ENCODE data around the gene APOL6. TPM values are rescaled to one million over a fixed set of nuclear protein-coding genes. Genes with fewer than 3 reads are reported as not detected.

Gene APOL6
- polyA plus RNA-seq, 1 experiment: 9.5 TPM

DNA sequence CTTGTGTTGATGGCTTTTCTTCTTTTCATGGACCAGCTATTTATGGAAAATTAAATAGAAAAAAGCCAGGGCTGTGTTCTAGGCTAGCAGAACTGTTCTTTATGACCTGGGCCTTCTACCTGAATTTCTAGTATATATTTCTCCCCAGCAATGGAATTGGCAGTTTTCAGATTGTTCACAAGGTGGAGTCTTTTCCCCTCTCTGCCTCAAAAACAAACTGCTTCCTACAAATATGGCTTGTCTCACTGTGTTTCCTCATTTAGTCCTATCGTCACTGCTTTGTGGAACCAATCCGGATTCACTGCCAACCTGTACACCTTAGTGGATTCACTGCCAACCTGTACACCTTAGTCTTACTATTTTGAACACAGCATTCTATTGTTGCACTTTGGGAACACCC lies 64.4 kb downstream of the APOL6 start:
- no peak for DNase-seq (ENCODE audit: low read depth)
- Histone ChIP-seq H3K36me3 (ENCODE audit: control insufficient read depth, insufficient read depth, low read length) (no peaks in the 10 kb centered on the region), H3K27me3 (ENCODE audit: control insufficient read depth, insufficient read depth, low read length) (no peaks in the 10 kb centered on the region; the same call in 1 of the 2 replicates), H3K4me3 (ENCODE audit: low read depth, low read length) (no peak overlapping the region)
- POLR2A ChIA-PET: no interaction called here
- TF ChIP-seq, protein P1, sequence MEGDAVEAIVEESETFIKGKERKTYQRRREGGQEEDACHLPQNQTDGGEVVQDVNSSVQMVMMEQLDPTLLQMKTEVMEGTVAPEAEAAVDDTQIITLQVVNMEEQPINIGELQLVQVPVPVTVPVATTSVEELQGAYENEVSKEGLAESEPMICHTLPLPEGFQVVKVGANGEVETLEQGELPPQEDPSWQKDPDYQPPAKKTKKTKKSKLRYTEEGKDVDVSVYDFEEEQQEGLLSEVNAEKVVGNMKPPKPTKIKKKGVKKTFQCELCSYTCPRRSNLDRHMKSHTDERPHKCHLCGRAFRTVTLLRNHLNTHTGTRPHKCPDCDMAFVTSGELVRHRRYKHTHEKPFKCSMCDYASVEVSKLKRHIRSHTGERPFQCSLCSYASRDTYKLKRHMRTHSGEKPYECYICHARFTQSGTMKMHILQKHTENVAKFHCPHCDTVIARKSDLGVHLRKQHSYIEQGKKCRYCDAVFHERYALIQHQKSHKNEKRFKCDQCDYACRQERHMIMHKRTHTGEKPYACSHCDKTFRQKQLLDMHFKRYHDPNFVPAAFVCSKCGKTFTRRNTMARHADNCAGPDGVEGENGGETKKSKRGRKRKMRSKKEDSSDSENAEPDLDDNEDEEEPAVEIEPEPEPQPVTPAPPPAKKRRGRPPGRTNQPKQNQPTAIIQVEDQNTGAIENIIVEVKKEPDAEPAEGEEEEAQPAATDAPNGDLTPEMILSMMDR (IDR thresholded peaks at IDR 0.05; ENCODE audit: insufficient read depth, low read depth, low read length): no peak
- CTCF ChIA-PET: no interaction called here

DNA sequence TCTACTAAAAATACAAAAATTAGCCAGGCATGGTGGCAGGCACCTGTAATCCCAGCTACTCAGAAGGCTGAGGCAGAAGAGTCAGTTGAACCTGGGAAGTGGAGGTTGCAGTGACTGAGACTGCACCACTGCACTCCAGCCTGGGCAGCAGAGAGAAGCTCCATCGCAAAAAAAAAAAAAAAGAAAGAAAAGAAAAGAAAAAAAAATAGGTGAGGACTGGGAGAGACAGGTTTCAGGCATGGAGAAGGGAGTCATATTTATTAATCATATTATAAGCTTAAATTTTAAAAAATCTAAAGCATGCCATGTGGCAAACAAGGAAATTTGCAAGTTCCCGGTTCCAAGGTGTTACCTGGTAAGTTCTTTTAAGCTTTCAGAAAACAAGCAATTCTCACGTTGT lies 69.3 kb downstream of the APOL6 start, which contains the start of gene APOL5:
TSS of gene APOL5 (plus strand) at position 301 of the 400 bp plus-strand sequence. CDS start at position 301, 0 bp downstream.
- Histone ChIP-seq H3K4me3 (ENCODE audit: low read depth, low read length) (no peak within 1 kb of the TSS), H3K27me3 (ENCODE audit: control insufficient read depth, insufficient read depth, low read length) (no peaks in the 10 kb centered on the region; the same call in 1 of the 2 replicates), H3K36me3 (ENCODE audit: control insufficient read depth, insufficient read depth, low read length) (no peaks in the 10 kb centered on the region)
- TF ChIP-seq, protein P1 (IDR thresholded peaks at IDR 0.05; ENCODE audit: insufficient read depth, low read depth, low read length): no peak
- ChIA-PET POLR2A (no interaction called here), CTCF (interaction anchor here (0.6 kb wide), 1 partner anchor 12 kb away, joined by 3 read pairs; no protein-coding TSS in a partner anchor)
- DNase-seq (ENCODE audit: low read depth): no peak

Other genes starting within 250 kb of the APOL6 start
- 19.4 and 34.6 TPM in 2 replicates for gene MCM5, start 248.3 kb upstream of the APOL6 start, polyA plus RNA-seq (2011; rRNA removed)
- 0.45 and 1.2 TPM in 2 replicates for gene RASD2, start 107.6 kb upstream of the APOL6 start, polyA plus RNA-seq (2011; rRNA removed)
- gene MB, start 31.1 kb upstream of the APOL6 start, polyA plus RNA-seq (2011; rRNA removed): 0.06 TPM in 1 of 2 replicates, not detected in the other
- not detected in 2 replicates for gene APOL5, start 69.4 kb downstream of the APOL6 start, polyA plus RNA-seq (2011; rRNA removed)